GM20000 (cell line): ENCODE measurements around the gene CBLN2.

ENCODE experiments used
- DNase-seq: peaks from one replicate; pipeline ENCODE4 v3.0.0; 2012; ENCODE audit warnings: low spot score
- TF ChIP-seq, protein P1 (sequence below): IDR thresholded peaks from 2 replicates; pipeline ENCODE4 v1.5.1; 2012; ENCODE audit warnings: mild to moderate bottlenecking, control low read depth; ENCODE audit errors: extremely low read depth, missing control alignments

CBLN2 gene

DNA sequence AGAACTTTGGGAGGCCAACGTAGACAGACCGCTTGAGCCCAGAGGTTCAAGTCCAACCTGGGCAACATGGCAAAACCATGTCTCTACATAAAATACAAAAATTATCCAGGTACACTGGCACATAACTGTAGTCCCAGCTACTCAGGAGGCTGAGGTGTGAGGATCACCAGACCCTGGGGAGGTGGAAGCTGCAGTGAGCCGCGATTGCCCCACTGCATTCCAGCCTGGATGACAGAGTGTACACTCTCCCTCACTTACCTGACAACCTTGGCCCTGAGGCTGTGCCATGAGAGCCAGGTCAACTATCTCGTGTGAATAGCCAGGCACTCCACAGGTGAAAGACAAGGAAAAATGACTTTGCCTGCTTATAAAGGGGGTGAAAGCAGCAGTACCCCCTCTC is 39.3 kb downstream of the CBLN2 start:
- TF ChIP-seq, protein P1, sequence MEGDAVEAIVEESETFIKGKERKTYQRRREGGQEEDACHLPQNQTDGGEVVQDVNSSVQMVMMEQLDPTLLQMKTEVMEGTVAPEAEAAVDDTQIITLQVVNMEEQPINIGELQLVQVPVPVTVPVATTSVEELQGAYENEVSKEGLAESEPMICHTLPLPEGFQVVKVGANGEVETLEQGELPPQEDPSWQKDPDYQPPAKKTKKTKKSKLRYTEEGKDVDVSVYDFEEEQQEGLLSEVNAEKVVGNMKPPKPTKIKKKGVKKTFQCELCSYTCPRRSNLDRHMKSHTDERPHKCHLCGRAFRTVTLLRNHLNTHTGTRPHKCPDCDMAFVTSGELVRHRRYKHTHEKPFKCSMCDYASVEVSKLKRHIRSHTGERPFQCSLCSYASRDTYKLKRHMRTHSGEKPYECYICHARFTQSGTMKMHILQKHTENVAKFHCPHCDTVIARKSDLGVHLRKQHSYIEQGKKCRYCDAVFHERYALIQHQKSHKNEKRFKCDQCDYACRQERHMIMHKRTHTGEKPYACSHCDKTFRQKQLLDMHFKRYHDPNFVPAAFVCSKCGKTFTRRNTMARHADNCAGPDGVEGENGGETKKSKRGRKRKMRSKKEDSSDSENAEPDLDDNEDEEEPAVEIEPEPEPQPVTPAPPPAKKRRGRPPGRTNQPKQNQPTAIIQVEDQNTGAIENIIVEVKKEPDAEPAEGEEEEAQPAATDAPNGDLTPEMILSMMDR = no peak
- DNase-seq = no peak

GRCh38 chr18:72502671-72503431 is 41.3 kb downstream of the CBLN2 start:
- TF ChIP-seq, protein P1 = no peak
- DNase-seq = no peak

DNA sequence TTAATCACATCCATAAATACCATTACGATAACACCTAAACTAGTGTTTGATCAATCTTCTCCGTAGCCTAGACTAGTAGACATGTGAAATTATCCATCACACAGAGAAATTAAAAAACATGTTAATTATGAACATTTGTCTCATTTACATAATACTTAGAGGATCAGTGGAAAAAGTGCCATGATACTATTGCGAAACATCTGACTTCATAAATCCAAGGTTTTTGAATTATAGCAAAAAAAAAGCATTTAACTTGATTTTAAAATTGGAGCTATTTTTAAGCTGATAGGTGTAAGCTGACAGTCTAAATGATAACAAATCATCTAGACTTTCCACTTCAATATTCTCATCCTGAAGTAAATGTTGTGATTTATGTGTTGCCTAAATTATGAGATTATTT is 51.6 kb downstream of the CBLN2 start:
- DNase-seq = no peak
- TF ChIP-seq, protein P1 = no peak
